Germinal center (tissue), 1 donor: ENCODE results near the gene SPATA7.

Experiments
- DNase-seq: peaks from one replicate; pipeline ENCODE4 v3.0.0; 2012; ENCODE audit warnings: mixed read lengths, low spot score

SPATA7 gene

DNA sequence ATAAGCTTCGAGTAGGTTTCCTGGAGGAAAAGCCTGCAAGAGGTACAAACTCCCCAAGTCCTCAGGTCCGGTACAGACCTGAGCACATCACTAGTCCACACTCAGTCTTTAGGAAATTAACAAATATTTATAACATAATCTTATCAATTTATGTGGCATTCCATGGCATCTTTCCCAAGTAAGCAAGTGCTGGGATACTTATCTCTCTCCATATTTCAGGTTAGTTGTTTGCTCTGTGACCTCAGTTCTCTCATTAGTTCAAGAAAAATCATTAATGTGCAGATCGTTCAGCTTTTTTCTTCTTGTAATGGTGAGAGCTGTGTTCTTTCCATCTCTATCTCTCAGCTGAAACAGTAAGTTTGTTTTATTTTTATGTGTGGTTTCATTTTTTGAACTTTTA, 34.7 kb downstream of the SPATA7 start:
- no peak for DNase-seq

DNA sequence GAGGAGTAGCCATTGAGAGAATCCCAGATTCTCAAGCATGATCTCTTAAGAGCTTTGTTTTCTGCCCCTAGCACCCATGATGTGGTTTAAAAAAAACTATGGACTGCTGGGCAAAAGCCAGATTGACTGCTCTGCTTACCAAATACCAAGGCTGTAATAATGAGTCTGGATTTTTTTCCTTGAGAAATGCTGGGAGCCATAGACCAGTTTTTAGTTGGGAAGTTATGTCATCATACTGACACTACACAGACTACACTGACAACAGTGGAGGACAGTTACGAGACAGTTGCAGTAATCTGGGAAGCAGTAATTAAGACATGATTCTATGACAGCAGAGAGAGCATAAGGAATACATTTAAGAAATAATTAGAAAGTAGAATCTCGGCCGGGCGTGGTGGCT, 35.8 kb downstream of the SPATA7 start:
- no peak for DNase-seq

DNA sequence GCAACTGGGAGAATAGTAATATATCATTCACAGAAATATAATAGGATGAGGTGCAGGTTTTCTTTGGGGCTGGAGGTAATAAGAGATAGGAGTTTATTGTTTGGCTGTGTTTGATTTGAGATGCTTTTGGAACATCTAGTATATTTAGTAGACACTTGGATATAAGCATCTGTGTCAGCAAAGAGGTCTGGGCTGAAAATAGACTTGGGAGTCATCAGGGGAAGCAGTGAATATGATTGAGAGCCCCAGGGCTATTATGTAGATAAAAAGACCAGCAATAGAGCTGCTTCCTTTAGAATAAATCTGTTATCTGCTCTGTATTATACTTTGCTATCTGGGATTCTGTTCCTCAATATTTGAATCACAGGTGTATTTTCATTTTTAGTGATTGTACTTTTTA, 36.6 kb downstream of the SPATA7 start:
- no peak for DNase-seq

DNA sequence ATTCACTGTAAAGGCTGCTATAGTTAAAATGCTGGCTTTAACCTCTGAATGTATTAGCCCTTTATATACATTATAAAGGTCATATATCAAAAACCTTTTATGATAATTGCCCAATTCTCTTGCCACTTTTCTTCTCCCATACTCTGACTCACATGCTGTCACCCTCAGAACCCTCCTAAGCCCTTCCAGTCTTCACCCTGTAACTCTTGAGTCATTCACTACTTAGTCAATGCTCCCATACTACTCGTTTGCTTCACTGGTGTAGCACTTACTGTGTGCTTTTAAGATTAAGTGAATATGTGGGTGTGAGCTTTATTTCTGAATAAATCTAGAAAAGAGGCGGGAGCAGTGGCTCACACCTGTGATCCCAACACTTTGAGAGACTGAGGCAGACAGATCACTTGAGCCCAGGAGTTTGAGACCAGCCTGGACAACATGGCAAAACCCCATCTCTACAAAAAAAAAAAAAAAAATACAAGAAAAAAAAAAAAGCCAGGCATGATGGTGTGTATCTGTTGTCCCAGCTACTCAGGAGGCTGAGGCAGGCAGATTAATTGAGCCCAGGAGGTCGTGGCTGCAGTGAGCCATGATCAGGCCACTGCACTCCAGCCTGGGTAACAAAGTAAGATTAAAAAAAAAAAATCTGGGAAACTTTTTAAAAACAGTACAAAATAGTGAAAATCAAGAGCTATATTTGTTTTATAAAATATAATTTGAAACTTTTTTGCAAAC, 37.6 kb downstream of the SPATA7 start:
- no peak for DNase-seq

DNA sequence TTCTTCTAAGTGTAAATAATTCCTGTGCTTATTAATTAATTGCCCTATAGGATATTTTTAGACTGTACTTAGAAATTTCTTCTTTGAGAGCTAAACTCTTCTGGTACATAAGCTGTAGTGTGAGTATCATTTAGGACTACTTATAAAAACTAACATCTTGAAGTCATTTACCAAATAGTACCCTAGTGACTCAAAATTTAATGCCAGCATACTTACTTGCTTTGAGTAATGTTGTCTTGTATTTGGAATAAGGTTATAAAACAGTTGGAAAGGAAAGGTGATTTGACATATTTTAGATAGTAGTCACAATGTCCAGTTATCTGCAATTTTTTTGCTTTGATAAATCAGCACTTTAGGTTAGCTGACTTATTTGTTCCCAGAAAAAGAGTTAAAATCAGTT, 39.1 kb downstream of the SPATA7 start:
- no peak for DNase-seq

DNA sequence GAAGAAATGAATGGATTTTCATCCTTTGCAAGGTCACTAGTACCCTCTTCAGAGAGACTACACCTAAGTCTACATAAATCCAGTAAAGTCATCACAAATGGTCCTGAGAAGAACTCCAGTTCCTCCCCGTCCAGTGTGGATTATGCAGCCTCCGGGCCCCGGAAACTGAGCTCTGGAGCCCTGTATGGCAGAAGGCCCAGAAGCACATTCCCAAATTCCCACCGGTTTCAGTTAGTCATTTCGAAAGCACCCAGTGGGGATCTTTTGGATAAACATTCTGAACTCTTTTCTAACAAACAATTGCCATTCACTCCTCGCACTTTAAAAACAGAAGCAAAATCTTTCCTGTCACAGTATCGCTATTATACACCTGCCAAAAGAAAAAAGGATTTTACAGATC, 40.8 kb downstream of the SPATA7 start:
- DNase-seq = no peak

DNA sequence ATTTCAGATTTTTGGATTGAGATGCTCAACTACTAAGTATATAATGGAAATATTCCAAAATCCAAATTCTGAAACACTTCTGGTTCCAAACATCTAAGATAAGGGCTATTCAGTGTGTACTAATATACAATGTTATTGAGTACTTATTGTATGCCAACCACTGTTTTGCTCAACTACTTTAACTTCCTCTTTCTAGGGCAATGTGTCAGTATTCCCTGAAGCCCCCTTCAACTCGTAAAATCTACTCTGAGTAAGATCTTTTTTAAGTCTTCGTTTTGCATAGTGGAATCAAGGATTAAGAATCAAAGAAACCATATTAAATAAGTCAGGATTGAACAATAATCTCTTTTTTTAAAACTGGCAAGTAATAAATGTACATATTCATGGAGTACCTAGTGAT, 45.5 kb downstream of the SPATA7 start:
- no peak for DNase-seq

DNA sequence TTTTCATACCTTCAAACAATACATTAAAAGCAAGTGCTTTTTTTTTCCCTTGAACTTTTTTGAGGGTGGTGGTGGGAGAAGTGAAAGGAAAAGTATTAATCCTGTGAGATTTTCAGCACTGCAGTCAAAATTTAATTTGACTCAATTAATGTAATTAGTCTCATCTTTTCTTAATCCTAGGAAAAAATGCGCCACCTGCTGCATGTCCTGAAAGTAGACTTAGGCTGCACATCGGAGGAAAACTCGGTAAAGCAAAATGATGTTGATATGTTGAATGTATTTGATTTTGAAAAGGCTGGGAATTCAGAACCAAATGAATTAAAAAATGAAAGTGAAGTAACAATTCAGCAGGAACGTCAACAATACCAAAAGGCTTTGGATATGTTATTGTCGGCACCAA, 52.2 kb downstream of the SPATA7 start:
- no peak for DNase-seq

DNA sequence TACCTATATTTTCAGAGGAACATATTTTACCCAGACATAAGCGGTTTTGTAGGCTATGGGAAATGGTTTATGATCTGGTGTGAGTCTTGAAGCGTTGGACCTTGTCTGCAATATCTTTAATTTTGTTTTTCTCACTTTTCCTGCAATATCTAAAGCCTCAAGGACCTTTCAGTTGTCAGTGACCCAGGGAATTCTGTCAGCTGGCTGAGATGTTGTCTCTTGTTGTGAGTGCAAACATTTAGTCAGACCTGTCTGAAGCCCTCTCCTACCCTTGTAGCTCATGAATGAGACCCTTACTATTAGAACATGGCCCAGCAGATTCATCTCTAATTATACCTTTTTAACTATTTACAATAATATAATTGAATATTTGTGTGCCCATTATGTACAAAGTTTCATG, 53.6 kb downstream of the SPATA7 start:
- DNase-seq = no peak

DNA sequence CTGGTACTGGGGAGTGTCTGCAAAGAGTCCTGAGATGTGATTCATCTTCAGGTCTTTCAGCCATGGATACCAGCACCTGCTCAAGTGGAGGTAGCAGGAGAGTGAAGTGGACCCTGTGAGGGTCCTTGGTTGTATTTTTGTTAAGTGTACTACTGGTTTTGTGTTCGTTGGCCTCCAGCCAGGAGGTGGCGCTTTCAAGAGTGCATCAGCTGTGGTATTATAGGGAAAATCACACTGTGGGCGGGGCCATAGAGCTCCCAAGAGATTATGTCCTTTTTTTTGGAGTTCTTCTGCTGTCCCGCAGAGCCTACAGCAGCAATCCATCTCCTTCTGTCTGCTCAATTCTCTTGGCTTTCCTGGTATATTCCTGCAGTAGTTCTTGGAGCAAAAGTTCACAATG, 66.8 kb downstream of the SPATA7 start:
- DNase-seq = no peak

DNA sequence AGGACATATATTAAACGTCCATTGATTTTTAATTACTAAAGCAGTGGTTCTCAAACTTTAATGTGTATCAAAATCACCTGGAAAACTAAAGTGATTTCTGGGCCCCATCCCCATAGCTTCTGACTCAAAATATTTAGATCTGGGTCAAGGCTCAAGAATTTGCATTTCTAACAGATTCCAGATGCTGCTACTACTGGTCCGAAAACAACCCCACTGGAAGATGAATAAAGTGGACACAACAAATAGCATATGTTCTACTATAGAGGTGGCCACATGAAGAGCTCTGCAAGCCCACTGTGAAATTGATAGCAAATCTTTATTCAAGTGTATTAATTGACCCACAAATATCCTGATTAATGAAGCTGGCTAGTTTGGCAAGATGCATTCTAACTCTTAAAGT, 69.4 kb downstream of the SPATA7 start:
- no peak for DNase-seq

DNA sequence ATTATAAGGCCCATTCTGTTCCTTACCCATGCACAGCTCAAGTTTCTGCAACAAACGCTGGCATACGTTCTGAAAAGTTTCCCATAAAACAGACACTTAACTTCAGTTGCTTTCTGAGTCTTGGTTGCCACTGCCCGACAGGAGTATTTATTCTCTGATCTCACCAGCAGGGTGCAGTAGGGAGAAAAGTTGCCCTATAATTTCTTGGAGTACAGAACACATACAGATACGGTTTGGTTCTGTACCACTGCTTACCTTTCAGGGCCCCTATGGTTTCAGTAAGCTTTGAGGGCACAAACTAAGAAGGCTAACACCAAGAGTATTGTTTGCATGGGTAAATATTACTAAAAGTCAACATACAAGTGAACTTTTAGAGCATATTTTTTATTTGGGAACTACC, 77.9 kb downstream of the SPATA7 start:
- peak; percentile 31 for DNase-seq

DNA sequence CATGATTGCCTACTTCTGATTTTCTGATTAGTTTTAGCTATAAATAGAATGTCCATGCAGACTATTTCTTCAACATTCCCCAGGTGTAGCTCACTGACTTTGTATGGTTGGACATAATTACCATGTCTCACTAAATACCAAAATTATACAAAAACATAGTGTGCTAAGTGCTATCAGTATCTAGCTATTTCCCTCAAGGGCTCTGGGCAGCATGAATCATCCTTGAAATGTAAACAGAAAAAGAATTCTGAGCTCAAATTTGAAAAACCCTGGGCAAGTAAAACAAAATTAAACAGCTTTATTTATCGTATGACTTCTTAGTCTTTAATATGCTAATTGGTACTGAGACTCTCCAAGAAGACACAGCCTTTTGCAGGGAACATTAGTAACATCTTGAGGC, 82.9 kb downstream of the SPATA7 start:
- DNase-seq = no peak

DNA sequence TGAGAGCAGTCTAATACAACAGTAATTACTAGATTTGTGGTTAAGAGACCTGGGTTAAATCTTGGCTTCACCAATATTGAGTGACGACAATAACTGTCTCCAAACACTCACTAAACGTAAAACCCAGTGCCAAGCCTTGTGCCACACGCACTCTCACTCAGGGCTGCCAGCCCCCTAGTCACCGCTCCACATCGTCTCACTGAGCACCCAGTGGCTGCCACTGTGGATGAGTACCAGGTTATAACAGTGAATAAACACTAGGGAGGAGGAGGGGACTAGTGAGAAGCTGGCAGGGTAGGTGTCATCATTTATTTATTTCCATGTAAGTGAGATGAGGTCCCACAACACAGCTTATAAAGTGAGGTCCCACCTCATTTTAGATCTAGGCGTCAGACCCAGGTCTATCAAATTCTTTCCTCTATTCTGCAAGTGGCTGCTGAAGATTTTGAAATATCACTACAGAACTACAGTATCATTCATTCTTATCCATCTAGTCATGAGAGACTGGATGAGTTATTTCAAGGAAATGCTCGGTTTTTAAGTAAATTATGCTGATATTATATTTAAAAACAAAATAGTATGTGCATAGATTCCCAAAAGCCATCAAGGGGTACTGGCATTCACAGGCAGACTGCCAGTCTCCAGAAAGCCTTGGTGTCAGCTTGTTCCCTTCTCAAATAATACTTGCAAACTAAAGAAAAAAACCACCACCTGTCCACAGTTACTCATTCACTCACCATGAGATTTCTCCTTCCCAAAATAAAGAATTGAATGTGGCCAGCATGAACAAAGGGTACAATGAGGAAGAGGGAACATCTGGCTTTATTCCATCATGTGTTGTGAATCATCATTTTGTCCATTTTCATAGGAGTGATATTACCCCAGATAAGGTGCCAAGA, 85.3 kb downstream of the SPATA7 start:
- no peak for DNase-seq

DNA sequence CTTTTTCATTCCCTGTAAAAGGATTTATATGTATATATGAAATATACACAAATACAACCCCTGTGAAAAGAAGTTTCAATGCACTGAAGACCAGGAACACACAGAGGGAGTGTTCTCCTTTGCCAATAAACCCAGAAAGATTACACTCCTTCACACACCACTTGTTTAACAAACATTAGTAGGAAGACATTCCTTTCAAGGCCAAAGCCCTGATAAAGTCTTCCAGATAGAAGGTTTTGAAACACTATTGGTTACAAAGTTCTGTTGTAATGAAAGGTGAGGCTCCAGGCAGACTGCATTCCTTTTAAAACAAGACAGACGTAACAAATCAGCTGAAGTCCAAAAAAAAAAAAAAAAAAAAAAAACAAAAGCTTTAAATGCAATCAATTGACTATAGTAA, 88.3 kb downstream of the SPATA7 start:
- DNase-seq = no peak

DNA sequence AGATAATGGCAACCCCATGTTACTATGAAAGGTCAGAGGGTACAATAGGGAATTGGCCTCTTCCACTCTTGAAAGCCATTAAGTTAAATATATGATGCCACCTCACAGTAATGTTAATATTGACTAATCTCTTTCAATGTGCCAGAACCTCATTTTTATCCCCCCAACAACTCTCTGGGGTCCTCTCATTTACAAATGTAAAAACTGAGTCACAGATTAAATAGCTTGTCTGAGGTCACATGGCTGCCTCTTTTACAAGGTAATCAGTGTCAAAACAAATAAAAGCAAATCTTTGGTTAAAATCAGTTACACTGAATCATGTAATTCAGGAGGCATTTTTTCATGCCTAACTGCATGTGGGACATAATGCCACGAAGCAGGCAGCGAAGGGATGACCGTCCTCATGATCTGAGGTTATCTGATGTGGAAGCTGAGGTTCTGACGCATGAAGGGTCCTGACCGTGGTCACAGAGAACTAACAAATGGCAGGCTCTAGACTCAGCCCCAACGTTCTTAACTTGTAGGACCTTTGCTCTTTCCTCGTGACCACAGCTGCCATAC, 90.8 kb downstream of the SPATA7 start:
- DNase-seq = no peak

DNA sequence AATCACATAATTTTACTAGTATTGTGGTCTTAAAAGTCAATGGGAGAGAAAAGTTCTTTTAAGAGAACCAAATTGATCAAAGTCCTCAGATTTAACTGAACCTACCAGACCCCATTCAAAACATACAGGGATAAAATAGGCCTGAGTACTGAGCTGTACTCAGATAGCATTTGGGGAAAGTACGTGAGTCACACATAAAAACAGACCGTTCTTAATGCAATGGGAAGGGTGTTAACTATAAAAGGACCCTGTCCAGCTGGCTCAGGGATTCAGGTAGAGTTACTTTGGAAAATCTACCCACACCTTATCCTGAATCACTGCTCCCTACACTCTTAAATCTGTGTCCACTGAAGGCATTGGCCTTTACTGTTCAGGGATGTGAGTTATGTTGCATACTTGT, 91.4 kb downstream of the SPATA7 start:
- DNase-seq = no peak

DNA sequence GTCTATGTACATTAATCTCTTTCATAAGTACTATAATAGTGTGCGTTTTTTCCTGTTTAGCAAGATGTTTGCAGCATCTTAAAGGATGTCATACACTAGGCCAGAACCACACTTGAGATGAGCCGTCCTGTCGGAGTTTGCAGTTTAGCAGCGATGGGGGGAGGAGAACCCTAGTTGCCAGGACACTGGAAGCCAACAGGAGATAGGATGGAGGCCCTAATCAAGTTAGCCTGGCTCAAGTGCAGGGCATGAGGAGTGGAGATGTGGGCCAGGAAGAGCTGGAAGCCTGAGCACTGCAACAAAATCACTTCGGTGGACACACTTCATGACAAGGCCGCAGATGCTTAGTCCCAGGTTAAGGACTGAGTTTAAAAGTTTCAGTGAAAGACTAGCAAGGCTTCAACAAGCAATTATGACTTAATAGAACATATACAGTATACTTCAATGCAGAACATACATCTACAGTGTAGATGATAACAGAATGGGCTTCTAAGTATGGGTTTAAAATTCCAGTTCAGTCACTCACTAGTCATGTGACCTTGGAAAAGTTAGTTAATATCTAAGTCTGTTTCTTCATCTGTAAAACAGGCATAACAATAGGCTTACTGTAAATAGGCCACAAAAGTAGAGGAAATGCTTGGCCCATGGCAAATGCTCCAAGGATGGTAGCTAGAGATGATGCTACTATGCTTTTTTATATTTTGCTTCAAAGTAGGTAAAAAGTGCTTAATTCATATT, 92.2 kb downstream of the SPATA7 start:
- no peak for DNase-seq

DNA sequence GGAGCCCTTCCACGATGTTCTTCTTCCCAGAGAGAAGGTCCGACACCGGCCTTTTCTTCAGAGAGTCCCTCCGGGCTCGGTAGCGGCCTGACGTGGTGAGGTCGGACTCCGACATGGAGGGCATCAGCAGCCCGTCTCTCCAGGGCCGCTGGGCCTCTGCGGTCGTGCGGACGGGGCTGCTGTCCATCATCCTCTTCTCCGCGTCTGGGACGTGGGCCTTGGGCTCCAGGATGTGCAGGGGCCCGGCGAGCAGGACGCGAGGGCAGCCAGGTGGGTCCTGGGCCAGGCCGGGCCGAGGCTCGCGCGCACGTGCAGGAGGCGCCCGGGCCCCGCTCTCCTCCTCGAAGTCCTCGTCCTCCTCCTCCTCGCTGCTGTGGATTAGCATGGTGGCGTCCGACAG, 93.5 kb downstream of the SPATA7 start:
- DNase-seq = no peak

DNA sequence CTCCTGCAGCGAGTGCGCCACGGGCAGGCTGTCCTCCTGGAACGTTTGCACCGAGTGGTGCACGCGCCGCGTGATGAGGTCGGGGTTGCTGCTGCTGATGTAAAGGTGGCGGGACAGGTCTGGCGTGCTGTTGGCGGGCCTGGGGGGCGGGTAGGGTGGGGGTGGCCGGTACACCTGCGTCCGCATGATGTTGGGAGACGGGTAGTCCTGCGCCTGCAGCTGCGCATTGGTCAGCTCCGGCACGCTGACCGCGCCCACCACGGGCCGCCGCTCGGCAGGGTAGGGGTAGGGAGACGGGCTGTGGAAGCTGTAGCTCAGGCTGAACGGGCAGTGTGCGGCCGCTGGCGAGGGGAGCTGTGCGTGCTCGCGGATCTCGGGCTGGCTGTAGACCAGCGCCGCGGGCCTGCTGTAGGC, 94.1 kb downstream of the SPATA7 start:
- no peak for DNase-seq

DNA sequence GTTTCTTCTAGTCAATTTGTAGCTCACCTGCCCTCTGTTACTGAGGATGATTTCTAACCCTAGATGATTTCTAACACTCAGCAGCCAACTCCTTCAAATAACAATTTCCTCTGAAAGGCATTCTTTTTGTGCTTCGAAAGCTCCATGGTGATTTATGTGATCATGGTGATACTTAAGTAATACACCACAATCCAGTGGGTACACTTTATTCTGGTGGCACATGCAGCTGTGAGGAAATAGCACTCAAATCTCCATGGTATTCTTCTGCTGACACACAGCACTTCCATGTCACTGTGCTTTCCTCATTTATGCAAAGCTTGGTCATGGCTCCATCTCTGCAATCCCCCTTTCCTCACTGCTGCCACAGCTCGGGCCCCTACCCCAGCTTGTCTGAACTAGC, 95.6 kb downstream of the SPATA7 start:
- no peak for DNase-seq

DNA sequence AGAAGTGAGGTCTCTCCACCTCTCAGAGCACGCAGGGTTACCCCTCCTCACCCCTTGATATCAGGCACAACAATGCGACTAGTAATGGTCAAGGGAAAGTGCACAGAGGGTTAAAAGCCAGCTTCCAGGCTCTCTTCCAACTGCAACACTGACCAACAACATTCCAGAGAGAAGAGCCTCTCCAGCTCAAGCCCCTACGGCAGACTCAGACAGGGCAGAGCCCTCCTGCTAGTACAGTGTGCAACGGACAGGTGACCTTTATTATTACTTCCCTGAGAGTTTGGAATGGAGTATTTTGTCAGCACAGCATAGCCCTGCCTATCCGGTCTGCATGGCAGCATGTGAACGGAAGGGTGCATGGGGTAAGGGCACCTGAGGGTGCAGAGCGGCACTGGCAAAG, 96.3 kb downstream of the SPATA7 start:
- no peak for DNase-seq

DNA sequence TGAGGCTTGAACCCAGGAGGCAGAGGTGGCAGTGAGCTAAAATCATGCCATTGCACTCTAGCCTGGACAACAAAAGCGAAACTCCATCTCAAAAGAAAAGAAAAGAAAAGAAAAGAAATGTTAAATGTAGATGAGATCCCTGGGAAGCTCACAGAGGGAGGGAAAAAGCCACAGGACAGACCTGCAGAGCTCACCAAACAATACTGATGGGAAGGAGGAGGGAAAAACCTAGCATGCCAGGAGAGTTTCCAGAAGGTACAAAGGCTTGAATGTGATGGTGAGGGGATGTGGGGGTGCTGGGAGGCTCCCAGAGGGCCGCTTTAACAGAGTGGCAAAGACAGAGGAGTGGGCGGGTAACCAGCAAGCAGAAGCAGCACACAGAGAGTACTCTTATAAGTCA, 97.1 kb downstream of the SPATA7 start:
- no peak for DNase-seq
